Measurements from ENCODE around the gene ZCCHC9.

ZCCHC9 gene

DNA sequence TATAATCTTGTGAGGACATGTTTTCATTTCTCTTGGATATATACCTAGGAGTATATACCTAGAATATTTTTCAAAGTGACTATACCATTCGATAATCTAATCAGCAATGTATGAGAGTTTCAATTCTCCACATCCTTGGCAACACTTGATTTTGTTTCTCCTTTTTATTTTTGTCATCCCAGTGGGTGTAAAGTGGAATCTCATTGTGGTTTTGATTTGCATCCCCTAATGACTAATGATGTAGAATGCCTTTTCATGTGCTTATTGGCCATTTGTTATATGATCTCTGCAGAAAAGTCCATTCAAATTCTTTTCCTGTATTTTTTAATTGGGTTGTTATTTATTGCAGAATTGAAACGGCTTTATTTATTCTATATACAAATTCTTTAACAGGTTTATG lies 15.2 kb downstream of the ZCCHC9 start:
- Histone ChIP-seq H3K27ac (ENCODE audit: low read depth, low read length) (no peak overlapping the region), H3K36me3 (ENCODE audit: low read length) (no peaks in the 10 kb centered on the region; the same call in 1 of the 2 replicates), H3K9me2 (replicated peaks; ENCODE audit: insufficient read depth, low read length) (no peaks in the 10 kb centered on the region), H2AFZ (ENCODE audit: low read depth, low read length, severe bottlenecking) (no peak overlapping the region), H4K20me1 (ENCODE audit: low read depth, low read length) (no peaks in the 10 kb centered on the region), H3K27me3 (ENCODE audit: low read length) (no peaks in the 10 kb centered on the region), H3K4me2 (ENCODE audit: low read depth, low read length, poor library complexity, severe bottlenecking) (no peak overlapping the region), H3K79me2 (ENCODE audit: insufficient read depth, low read length) (no peaks in the 10 kb centered on the region), H3K9ac (ENCODE audit: low read length) (no peak overlapping the region), H3F3A (ENCODE audit: insufficient read depth) (no peaks in the 10 kb centered on the region), H3K9me3 (ENCODE audit: insufficient read depth, low read length) (no peaks in the 10 kb centered on the region), H3K4me3 (ENCODE audit: insufficient read depth, low read length, poor library complexity, severe bottlenecking) (no peak overlapping the region)
- TF ChIP-seq, protein P1, sequence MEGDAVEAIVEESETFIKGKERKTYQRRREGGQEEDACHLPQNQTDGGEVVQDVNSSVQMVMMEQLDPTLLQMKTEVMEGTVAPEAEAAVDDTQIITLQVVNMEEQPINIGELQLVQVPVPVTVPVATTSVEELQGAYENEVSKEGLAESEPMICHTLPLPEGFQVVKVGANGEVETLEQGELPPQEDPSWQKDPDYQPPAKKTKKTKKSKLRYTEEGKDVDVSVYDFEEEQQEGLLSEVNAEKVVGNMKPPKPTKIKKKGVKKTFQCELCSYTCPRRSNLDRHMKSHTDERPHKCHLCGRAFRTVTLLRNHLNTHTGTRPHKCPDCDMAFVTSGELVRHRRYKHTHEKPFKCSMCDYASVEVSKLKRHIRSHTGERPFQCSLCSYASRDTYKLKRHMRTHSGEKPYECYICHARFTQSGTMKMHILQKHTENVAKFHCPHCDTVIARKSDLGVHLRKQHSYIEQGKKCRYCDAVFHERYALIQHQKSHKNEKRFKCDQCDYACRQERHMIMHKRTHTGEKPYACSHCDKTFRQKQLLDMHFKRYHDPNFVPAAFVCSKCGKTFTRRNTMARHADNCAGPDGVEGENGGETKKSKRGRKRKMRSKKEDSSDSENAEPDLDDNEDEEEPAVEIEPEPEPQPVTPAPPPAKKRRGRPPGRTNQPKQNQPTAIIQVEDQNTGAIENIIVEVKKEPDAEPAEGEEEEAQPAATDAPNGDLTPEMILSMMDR (IDR thresholded peaks at IDR 0.05; ENCODE audit: insufficient read depth, low read length, poor library complexity, severe bottlenecking): no peak
- TF ChIP-seq EZH2phosphoT487 (conservative IDR thresholded peaks at IDR 0.05; ENCODE audit: low read length): no peak

DNA sequence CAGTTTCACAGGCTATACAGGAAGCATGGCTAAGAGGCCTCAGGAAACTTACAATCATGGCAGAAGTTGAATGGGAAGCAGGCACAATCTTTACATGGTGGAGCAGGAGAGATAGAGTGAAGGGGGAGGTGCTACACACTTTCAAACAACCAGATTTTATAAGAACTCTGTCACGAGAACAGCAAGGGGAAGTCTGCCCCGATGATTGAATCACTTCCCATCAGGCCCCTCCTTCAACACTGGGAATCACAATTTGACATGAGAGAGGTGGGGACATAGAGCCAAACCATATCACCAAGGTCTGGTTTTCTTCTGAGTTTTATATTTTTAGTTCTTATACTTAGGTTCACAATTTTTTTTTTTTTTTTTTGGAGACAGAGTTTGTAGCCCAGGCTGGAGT lies 16.1 kb downstream of the ZCCHC9 start:
- H2AFZ ChIP-seq (ENCODE audit: low read depth, low read length, severe bottlenecking): no peak overlapping the region
- no peaks in the 10 kb centered on the region for H3K9me2 ChIP-seq (replicated peaks; ENCODE audit: insufficient read depth, low read length)
- H4K20me1 ChIP-seq (ENCODE audit: low read depth, low read length): no peaks in the 10 kb centered on the region
- H3K36me3 ChIP-seq (ENCODE audit: low read length): no peaks in the 10 kb centered on the region; the same call in 1 of the 2 replicates
- no peaks in the 10 kb centered on the region for H3F3A ChIP-seq (ENCODE audit: insufficient read depth)
- H3K4me3 ChIP-seq (ENCODE audit: insufficient read depth, low read length, poor library complexity, severe bottlenecking): no peak overlapping the region
- H3K9me3 ChIP-seq (ENCODE audit: insufficient read depth, low read length): no peaks in the 10 kb centered on the region
- no peaks in the 10 kb centered on the region for H3K27me3 ChIP-seq (ENCODE audit: low read length)
- H3K9ac ChIP-seq (ENCODE audit: low read length): no peak overlapping the region
- no peak overlapping the region for H3K4me2 ChIP-seq (ENCODE audit: low read depth, low read length, poor library complexity, severe bottlenecking)
- H3K27ac ChIP-seq (ENCODE audit: low read depth, low read length): no peak overlapping the region
- no peaks in the 10 kb centered on the region for H3K79me2 ChIP-seq (ENCODE audit: insufficient read depth, low read length)
- TF ChIP-seq, protein P1 (IDR thresholded peaks at IDR 0.05; ENCODE audit: insufficient read depth, low read length, poor library complexity, severe bottlenecking): no peak
- no peak for TF ChIP-seq EZH2phosphoT487 (conservative IDR thresholded peaks at IDR 0.05; ENCODE audit: low read length)

DNA sequence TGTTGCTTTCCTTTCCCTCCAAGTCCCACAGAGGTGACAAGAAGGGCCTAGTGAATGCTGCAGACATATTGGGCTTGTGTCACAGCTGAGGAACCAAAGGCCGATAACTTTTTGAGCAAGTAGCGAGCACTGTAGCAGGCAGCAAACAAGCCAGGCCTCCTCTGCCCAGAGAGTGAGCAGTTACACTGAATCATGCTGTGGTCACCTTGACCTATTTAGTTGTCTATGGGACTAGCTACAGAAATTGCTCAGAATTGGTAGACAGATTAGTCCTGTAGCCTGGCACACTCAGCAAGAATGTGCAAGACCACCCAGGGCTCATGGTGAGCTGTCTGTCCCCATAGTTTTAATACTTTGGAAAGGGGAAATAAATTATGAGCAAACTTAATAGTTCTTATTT lies 25.2 kb downstream of the ZCCHC9 start:
- H3K4me2 ChIP-seq (ENCODE audit: low read depth, low read length, poor library complexity, severe bottlenecking): no peak overlapping the region
- no peak overlapping the region for H3K27ac ChIP-seq (ENCODE audit: low read depth, low read length)
- no peaks in the 10 kb centered on the region for H3K79me2 ChIP-seq (ENCODE audit: insufficient read depth, low read length)
- H3K4me3 ChIP-seq (ENCODE audit: insufficient read depth, low read length, poor library complexity, severe bottlenecking): no peak overlapping the region
- H4K20me1 ChIP-seq (ENCODE audit: low read depth, low read length): no peaks in the 10 kb centered on the region
- no peaks in the 10 kb centered on the region for H3F3A ChIP-seq (ENCODE audit: insufficient read depth)
- TF ChIP-seq, protein P1 (IDR thresholded peaks at IDR 0.05; ENCODE audit: insufficient read depth, low read length, poor library complexity, severe bottlenecking): no peak
- TF ChIP-seq EZH2phosphoT487 (conservative IDR thresholded peaks at IDR 0.05; ENCODE audit: low read length): no peak
- H3K9ac ChIP-seq (ENCODE audit: low read length): no peak overlapping the region
- no peaks in the 10 kb centered on the region for H3K9me2 ChIP-seq (replicated peaks; ENCODE audit: insufficient read depth, low read length)
- H2AFZ ChIP-seq (ENCODE audit: low read depth, low read length, severe bottlenecking): no peak overlapping the region
- no peaks in the 10 kb centered on the region for H3K9me3 ChIP-seq (ENCODE audit: insufficient read depth, low read length)
- H3K36me3 ChIP-seq (ENCODE audit: low read length): no peaks in the 10 kb centered on the region
- H3K27me3 ChIP-seq (ENCODE audit: low read length): no peaks in the 10 kb centered on the region
